DMS53 treated with DMSO at 0.1 percent for 48 hours (cell line): ENCODE data around the gene KIF19.
"Not testable (repeated sequence)": the region's sequence is repeated elsewhere in the genome, so short reads cannot be mapped to it uniquely, and the experiment has no call there.

Source experiments
- DNase-seq: peaks from one replicate; lab custom pipeline; 2025; ENCODE audit not compliant: unreplicated experiment; lab: John Stamatoyannopoulos, UW

Gene KIF19

DNA sequence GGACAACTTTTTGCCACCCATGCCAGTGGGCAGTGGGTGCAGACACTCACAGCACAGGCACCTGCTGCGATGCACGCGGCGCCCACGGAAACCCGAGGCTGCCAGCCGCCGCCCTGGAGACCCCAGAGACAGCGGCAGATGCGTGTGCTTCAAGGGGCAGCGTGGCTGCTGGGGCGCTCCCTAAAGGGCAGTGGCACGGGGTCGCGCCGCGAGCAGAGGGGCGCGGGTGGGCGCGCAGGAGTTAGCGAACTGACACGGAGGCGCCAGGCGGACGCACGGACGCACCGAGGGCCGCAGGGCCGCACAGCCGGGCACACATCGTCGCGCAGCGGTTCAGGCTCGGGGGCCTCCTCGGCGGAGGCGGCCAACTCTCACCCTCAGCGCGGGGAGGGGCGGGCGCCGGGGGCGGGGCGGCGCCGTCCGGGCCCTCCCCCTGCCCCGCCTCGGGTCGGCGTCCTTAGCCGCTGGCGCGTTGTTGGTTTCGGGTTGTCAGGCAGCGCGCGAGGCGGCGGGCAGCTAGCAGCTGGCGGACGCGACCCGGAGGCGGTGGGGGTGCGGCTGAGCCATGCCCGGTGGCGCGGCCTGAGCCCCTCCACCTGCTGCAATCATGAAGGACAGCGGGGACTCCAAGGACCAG lies at the start of gene KIF19:
Gene KIF19 (plus strand): TSS at position 484 of the 637 bp plus-strand sequence. CDS start 124 bp downstream, at position 608.
- DNase-seq: peak; percentile 52

DNA sequence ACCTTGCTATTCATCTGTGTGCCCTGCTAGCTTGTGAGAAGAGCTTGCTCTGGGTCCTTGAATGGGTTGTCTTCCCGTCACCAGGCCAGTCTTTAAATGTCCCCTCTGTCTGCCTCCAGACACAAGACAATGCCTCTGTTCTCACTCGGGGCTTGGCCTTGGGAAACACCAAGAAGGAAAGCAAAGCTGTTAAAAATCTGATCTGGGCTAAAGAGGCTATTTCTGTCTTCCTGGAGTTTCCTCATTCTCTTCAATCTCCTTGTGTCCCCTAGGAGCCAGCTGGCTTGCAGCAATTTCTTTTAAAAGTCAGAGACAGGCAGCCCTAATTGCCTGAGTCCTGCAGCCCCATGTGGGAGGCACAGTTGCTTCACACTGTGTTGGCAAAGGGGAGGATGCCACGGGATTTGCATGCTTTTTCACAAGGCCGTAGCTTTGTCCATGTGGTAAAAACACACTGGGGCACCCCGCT lies 49.5 kb upstream of the KIF19 start:
- no peak for DNase-seq

DNA sequence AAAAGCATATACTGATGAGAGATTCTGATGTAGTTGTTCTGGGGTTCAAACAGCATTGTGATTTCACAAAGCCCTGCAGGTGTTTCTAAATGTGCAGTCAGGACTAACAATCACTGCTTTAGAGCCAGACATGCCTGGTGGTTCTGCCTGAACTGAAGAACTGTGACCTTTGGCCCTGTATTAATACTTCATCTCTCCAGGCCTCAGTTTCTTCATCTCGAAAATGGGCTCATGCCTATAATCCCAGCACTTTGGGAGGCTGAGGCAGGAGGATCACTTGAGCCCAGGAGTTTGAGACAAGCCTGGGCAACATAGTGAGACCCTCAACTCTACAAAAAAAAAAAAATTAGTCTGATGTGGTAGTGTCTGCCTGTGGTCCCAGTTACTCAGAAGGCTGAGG lies 48.1 kb upstream of the KIF19 start:
- DNase-seq: no peak

DNA sequence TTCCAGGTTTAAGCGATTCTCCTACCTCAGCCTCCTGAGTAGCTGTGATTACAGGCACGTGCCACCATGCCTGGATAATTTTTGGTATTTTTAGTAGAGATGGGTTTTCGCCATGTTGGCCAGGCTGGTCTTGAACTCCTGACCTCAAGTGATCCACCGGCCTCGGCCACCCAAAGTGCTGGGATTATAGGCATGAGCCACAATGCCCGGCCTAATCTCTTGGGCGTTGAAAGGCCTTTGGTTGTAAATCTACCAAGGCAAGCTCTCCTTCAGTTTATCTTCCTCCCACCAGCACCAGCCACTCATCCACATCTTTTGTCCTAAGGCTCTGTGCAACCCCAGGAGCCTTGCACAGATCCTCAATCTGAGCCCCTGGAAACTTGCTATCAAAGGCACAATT lies 46.4 kb upstream of the KIF19 start:
- DNase-seq: not testable (repeated sequence)

DNA sequence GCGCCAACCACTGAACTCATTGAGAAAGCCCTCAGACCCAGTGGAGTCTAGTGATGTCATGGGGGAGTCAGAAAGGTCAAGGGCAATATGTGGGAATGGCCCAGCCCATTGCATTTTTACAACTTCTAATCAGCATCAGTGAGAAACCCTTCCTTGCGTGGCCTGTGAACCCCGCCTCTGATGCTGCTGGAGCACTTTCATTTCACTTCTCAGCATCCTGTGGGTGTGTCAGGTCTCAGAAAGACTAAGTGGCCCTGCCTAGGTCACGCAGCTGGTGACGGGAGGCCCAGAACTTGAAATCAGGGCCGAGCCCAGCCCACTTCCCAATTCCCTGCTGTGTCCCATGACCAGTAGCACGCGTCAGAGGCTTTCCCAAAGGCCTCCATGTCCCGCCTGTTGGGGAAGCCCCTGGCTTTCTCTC lies 45.9 kb upstream of the KIF19 start:
- no peak for DNase-seq

- no peak for DNase-seq
Measured at GRCh38 chr17:74281799-74282198, 44.2 kb upstream of the KIF19 start.

DNA sequence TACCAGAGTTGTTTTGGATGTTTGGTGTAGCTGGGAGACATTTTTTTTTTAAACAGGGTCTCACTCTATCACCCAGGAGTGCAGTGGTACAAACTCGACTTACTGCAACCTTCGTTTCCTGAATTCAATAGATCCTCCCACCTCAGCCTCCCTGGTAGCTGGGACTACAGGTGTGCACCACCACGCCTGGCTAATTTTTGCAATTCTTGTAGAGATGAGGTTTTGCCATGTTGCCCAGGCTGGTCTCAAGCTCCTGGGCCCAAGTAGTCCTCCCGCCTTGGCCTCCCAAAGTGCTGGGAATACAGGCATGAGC lies 43.8 kb upstream of the KIF19 start:
- not testable (repeated sequence) for DNase-seq

DNA sequence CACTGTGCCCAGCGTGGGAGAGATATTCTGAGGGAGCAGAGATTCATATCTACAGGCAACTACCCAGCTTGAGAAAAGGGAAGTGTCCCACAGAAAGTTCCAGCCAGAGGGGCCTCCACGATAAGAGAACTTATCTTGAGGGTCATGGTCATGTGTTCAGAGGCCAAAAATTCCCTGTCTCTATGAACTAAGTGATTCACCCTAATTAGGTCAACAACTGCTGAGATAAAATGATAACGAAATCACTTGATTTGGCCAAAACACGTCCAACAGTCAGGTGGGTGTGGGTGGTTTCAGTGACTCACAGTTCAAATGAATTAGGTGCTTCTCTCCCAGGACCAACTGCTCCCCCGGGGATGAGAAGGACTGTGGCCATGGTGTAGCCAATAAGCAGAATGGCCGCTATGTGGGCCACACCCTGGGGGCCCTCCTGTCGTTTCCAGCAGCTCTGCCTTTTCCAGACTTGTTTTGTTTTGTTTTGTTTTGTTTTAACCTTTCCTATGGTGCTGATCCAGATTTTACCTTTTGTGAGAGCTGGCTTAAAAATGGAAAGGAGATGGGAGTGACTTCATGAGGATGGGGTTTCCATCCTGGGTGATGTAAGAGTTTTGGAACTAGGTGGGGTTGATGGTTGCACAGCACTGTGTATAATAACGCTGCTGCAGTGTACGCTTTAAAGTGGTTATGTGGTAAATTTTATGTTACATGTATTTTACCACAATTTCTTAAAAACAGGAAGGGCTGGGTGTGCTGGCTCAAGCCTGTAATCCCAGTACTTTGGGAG lies 43.2 kb upstream of the KIF19 start:
- no peak for DNase-seq

- no peak for DNase-seq
Measured at GRCh38 chr17:74283371-74283673, 42.7 kb upstream of the KIF19 start.

DNA sequence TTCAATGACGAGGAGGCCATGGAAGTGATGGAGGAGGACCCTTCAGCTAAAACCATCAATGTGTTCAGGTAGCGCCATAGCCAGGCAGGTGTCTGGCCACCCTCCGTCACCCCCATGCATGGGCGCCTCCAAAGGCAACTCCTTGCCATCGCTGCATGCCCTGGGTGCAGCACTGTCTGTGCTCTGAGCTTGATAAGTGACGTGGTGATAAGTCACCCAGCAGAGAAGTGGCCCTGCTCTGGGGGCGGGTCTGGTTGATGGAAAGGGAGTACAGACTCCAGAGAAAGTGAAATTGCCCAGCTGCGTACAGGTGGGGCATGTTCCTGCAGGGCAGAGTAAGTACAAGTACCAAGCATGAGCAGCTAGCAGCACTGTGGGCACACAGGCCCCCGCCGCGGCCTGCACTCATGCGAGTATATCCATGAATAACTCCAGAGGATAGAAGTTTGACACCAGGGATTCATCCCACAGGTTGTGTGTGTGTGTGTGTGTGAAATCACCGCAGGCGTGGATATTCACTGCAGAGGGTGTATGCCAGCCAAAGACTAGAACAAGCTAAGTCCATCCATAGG lies 38.9 kb upstream of the KIF19 start:
- no peak for DNase-seq

DNA sequence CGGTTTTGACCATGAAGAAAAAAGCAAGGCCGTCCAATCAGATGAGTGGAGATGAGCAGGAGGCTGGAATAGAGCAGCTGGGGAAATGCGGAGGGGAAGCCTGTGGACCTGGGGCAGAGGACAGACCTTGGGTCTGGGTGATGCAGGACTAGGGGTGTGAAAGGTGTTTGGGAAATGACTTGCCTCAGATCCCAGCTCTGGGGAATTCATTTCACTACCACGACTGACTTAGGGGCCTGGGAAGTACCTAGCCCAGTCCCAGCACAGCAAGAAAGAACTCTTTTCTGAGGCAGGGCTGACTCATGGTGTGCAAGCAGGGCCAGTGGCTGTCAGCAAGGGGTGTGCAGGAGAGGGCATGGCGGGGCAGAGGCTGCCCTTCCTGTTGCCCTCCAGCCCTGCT lies 37.2 kb upstream of the KIF19 start:
- no peak for DNase-seq

DNA sequence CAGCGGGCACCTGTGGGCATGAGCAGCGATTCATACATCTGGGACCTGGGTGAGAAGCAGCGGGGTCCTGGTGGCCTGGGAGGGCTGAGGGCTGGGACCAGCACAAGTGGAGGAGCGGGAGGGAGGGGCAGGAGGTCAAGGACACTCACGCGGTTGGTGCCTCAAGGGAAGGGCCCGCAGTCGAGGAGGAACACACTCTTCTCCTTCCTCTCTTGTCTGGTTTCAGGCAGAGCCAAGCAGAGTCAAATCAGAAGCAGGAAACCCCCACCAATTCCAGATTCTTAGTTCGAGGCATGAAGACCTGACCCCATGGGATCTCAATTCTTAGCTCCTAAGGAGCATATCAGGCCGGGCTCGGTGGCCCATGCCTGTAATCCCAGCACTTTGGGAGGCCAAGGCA lies 36.3 kb upstream of the KIF19 start:
- no peak for DNase-seq

DNA sequence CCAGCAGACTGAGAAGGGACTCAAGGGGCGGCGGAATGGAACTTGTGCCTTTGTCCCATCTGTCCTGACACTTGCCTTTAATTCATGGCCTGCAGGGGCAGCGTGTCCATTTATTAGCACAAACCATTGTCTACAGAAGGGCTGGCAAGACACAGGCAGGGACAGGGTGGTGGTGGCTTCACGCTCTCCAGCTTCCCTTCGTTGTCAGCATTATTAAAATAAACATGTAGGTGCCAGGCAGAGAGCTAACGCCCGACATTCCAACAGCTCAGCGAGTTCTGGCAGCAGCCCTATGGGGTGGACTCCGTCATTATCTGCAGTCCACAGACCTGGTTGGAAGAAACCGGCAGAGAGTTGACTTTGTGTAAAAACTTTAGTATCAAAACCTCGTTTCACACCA lies 35.7 kb upstream of the KIF19 start:
- no peak for DNase-seq

DNA sequence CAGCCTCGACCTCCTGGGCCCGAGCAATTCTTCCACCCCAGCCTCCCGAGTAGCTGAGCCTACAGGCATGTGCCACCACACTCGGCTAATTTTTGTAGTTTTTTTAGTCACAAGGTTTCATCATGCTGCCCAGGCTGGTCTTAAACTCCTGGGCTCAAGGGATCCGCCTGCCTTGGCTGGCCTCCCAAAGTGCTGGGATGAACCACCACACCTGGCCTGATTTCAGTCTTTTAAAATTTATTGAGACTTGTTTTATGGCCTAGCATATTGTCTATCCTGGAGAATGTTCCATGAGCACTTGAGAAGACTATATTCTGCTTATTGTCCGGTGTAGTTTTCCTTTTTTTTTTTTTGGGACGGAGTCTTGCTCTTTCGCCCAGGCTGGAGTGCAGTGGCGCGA lies 33.5 kb upstream of the KIF19 start:
- DNase-seq: no peak

GRCh38 chr17:74295625-74296547 lies 30.1 kb upstream of the KIF19 start:
- peak; percentile 67 for DNase-seq

- DNase-seq: peak; percentile 56
Measured at GRCh38 chr17:74296548-74296936, 29.5 kb upstream of the KIF19 start.

- no peak for DNase-seq
Measured at GRCh38 chr17:74297941-74298340, 28.1 kb upstream of the KIF19 start.

GRCh38 chr17:74298778-74299177 lies 27.2 kb upstream of the KIF19 start:
- no peak for DNase-seq

- no peak for DNase-seq
Measured at GRCh38 chr17:74299226-74300009, 26.6 kb upstream of the KIF19 start.

GRCh38 chr17:74303305-74303704 lies 22.7 kb upstream of the KIF19 start:
- DNase-seq: no peak

DNA sequence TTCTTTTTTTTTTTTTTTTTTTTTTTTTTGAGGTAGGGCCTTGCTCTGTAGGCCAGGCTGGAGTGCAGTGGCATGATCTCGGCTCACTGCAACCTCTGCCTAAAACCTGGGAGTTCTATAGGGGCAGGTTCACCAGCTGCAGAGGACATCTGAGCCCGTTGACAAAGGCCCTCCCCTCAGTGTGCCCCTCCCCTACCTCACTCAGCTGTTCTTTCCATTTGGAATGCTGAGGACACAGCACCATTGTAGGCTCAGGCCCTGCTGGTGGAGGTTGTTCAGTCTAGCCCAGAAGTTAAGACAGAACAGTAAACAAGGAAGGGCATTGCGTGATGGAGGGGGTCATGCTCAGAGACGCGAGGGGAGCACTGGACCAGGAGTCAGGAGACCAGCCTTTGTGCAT lies 21.8 kb upstream of the KIF19 start:
- DNase-seq: no peak
